Measurements from ENCODE around the gene PRKCH.
"Not testable (repeated sequence)": the region's sequence is repeated elsewhere in the genome, so short reads cannot be mapped to it uniquely, and the experiment has no call there.

The PRKCH gene

GRCh38 chr14:61461808-61462275 lies 140.5 kb downstream of the PRKCH start:
- peak; percentile 40 to 60 for DNase-seq

GRCh38 chr14:61462566-61463193 lies 141.3 kb downstream of the PRKCH start:
- DNase-seq, result no peak

- DNase-seq, result no peak
These were observed 142.4 kb downstream of the PRKCH start for GRCh38 chr14:61463664-61464285.

- not testable (repeated sequence) for DNase-seq
These were observed 143.4 kb downstream of the PRKCH start for GRCh38 chr14:61464539-61465320.

- no peak for DNase-seq
These were observed 145.0 kb downstream of the PRKCH start for GRCh38 chr14:61466249-61466904.

- no peak for DNase-seq
These were observed 145.5 kb downstream of the PRKCH start for GRCh38 chr14:61466905-61467280.

- no peak for DNase-seq
These were observed 145.9 kb downstream of the PRKCH start for GRCh38 chr14:61467296-61467695.

GRCh38 chr14:61468063-61468825 lies 146.9 kb downstream of the PRKCH start:
- no peak for DNase-seq

- no peak for DNase-seq
These were observed 148.4 kb downstream of the PRKCH start for GRCh38 chr14:61469781-61470180.

- no peak for DNase-seq
These were observed 149.0 kb downstream of the PRKCH start for GRCh38 chr14:61470261-61470960.

- no peak for DNase-seq
These were observed 149.5 kb downstream of the PRKCH start for GRCh38 chr14:61470961-61471293.

- DNase-seq, result no peak
These were observed 150.1 kb downstream of the PRKCH start for GRCh38 chr14:61471297-61472005.

- DNase-seq, result peak; percentile 43 to 49
These were observed 150.8 kb downstream of the PRKCH start for GRCh38 chr14:61472011-61472672.

GRCh38 chr14:61472801-61473376 lies 151.5 kb downstream of the PRKCH start:
- DNase-seq, result peak; percentile 56 to 60

GRCh38 chr14:61474015-61474414 lies 152.6 kb downstream of the PRKCH start:
- no peak for DNase-seq

- no peak for DNase-seq
These were observed 153.3 kb downstream of the PRKCH start for GRCh38 chr14:61474701-61475100.

GRCh38 chr14:61475316-61475715 lies 153.9 kb downstream of the PRKCH start:
- DNase-seq, result peak in 1 of 2 donors; percentile 45

GRCh38 chr14:61476105-61476753 lies 154.8 kb downstream of the PRKCH start:
- DNase-seq, result no peak

- peak; percentile 54 to 60 for DNase-seq
These were observed 155.5 kb downstream of the PRKCH start for GRCh38 chr14:61476754-61477410.

Data from activated CD4-positive, alpha-beta T cell treated with anti-CD3 and anti-CD28 coated beads for 4 hours (primary cell).